ENCODE results near the gene NR3C1. TPM values are rescaled to one million over a fixed set of nuclear protein-coding genes. Genes with fewer than 3 reads are reported as not detected.
A peak's percentile ranks its signal among the peaks of the same experiment; 100 is the strongest.

Gene NR3C1
- total and polyA plus RNA-seq, 8 donors, result 6.5 to 42.2 (median 27.1) TPM

- H3K36me3 ChIP-seq, result no peaks in the 10 kb centered on the region
- peaks cover 15 to 31% (median 26%) of the 10 kb centered on the region in 3 donors for H3K4me1 ChIP-seq
- ATAC-seq, result no peak
- TF ChIP-seq, protein P1, sequence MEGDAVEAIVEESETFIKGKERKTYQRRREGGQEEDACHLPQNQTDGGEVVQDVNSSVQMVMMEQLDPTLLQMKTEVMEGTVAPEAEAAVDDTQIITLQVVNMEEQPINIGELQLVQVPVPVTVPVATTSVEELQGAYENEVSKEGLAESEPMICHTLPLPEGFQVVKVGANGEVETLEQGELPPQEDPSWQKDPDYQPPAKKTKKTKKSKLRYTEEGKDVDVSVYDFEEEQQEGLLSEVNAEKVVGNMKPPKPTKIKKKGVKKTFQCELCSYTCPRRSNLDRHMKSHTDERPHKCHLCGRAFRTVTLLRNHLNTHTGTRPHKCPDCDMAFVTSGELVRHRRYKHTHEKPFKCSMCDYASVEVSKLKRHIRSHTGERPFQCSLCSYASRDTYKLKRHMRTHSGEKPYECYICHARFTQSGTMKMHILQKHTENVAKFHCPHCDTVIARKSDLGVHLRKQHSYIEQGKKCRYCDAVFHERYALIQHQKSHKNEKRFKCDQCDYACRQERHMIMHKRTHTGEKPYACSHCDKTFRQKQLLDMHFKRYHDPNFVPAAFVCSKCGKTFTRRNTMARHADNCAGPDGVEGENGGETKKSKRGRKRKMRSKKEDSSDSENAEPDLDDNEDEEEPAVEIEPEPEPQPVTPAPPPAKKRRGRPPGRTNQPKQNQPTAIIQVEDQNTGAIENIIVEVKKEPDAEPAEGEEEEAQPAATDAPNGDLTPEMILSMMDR (IDR thresholded peaks at IDR 0.05), result no peak
- H3K27ac ChIP-seq, result no peak overlapping the region
- H3K27me3 ChIP-seq, result no peaks in the 10 kb centered on the region
- H3K4me3 ChIP-seq, result no peak overlapping the region
- no peak for FAIRE-seq
- WGBS, 2 donors, result 92% methylated on average over 6 of the region's 6 CpGs
- intact Hi-C loops (cut with DNase I), result no loop called here
- H3K9me3 ChIP-seq, result no peaks in the 10 kb centered on the region
- no peak for DNase-seq
Observed at GRCh38 chr5:143315929-143316328, 87.6 kb downstream of the NR3C1 start.

DNA sequence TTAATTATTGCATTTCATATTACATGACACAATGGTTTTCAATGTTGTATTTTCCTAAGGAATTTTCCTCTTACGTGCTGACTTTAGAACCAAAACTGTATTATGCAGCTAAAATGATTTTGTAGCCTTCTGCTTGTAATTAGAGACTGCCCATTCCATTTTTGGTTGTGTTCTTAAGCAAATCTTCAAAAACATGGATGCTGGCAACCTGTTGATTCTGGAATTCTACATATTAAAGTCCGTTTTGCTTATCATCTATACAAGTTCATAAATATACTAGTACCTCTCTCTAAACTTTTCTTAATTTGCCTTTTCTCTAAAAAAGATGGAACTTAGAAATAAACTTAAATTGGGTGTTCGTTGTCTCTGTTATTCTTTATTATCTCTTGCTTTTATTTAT is 88.3 kb downstream of the NR3C1 start:
- 90 to 92% methylated on average over 3 of the region's 3 CpGs for WGBS, 2 donors
- TF ChIP-seq, protein P1 (IDR thresholded peaks at IDR 0.05), result no peak
- DNase-seq (no peak), FAIRE-seq (no peak), ATAC-seq (no peak)
- intact Hi-C loops (cut with DNase I), result no loop called here
- H3K27ac ChIP-seq, result no peak overlapping the region
- no peak overlapping the region for H3K4me3 ChIP-seq
- H3K36me3 ChIP-seq, result no peaks in the 10 kb centered on the region
- no peaks in the 10 kb centered on the region for H3K27me3 ChIP-seq
- peaks cover 15 to 29% (median 26%) of the 10 kb centered on the region in 3 donors for H3K4me1 ChIP-seq
- H3K9me3 ChIP-seq, result no peaks in the 10 kb centered on the region

- no peaks in the 10 kb centered on the region for H3K9me3 ChIP-seq
- peak; percentile 53 for FAIRE-seq
- no peaks in the 10 kb centered on the region for H3K36me3 ChIP-seq
- H3K27ac ChIP-seq, result no peak overlapping the region
- peak in 1 of 4 donors; percentile 42 for ATAC-seq
- DNase-seq, result no peak
- intact Hi-C loops (cut with DNase I), result no loop called here
- peaks cover 15 to 23% (median 22%) of the 10 kb centered on the region in 3 donors for H3K4me1 ChIP-seq
- no peaks in the 10 kb centered on the region for H3K27me3 ChIP-seq
- TF ChIP-seq, protein P1 (IDR thresholded peaks at IDR 0.05), result no peak
- no peak overlapping the region for H3K4me3 ChIP-seq
Observed at GRCh38 chr5:143314659-143315058, 88.8 kb downstream of the NR3C1 start.

DNA sequence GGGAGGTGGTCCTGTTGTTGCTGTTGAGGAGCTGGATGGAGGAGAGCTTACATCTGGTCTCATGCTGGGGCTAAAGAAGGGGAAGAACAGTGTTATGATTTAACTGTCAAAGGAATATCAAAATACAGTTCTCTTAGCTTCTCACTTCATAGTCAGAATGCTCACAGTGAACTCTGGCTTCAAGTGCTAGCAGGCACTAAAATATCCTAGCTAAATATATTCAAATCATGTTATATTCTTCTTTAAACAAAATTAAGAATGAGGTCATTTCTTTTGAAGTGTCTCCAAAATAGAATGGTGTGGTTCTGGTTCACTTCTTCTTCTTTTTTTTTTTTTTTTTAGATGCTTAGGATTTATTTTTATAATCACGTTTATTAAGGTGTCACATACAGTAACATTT is 89.4 kb downstream of the NR3C1 start:
- Histone ChIP-seq H3K27me3 (no peaks in the 10 kb centered on the region), H3K4me1 (peaks cover 15 to 21% (median 18%) of the 10 kb centered on the region in 3 donors), H3K36me3 (peaks cover 0 to 4% (median 3%) of the 10 kb centered on the region in 3 donors), H3K27ac (no peak overlapping the region), H3K9me3 (no peaks in the 10 kb centered on the region), H3K4me3 (no peak overlapping the region)
- intact Hi-C loops (cut with DNase I), result no loop called here
- TF ChIP-seq, protein P1 (IDR thresholded peaks at IDR 0.05), result no peak
- DNase-seq (no peak), FAIRE-seq (peak; percentile 23), ATAC-seq (no peak)
- WGBS, 2 donors, result 84 to 86% methylated on average over 1 of the region's 1 CpG

DNA sequence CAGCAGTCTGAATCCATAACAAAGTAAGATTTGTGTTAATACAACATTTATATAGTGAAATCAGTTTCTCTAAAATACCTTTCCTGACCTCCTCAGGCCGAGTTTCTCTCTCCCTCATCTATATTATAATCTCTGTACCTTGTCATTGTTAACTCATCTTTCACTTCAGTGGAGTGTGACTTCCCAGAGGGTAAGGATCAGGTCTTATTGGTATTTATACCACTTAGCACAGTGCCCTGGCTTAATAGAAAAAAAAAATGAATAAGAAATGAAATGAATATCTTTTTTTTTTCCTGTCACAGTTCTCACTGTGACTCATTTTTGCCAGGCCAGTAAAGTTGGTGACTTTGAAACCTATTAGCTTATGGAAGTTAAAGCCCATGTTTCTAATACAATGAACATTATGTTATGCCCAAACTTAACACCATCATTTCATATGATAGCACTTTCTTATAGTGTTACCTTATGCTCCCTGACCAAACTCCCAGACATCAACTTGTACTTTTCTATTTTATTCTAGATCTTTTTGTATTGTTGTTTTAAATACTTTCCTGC is 90.1 kb downstream of the NR3C1 start:
- H3K4me3 ChIP-seq, result no peak overlapping the region
- intact Hi-C loops (cut with DNase I), result no loop called here
- peaks cover 13 to 18% (median 18%) of the 10 kb centered on the region in 3 donors for H3K4me1 ChIP-seq
- TF ChIP-seq, protein P1 (IDR thresholded peaks at IDR 0.05), result no peak
- no peaks in the 10 kb centered on the region for H3K9me3 ChIP-seq
- FAIRE-seq (no peak), ATAC-seq (no peak), DNase-seq (no peak)
- 67 to 78% methylated on average over 1 of the region's 1 CpG for WGBS, 2 donors
- peaks cover 0 to 5% (median 4%) of the 10 kb centered on the region in 3 donors for H3K36me3 ChIP-seq
- H3K27ac ChIP-seq, result no peak overlapping the region
- no peaks in the 10 kb centered on the region for H3K27me3 ChIP-seq
